NCI-H82 (cell line): ENCODE results near the gene GRIN1.

Experiments used
- DNase-seq: peaks from one replicate; lab custom pipeline; 2025; lab: John Stamatoyannopoulos, UW

The GRIN1 gene

DNA sequence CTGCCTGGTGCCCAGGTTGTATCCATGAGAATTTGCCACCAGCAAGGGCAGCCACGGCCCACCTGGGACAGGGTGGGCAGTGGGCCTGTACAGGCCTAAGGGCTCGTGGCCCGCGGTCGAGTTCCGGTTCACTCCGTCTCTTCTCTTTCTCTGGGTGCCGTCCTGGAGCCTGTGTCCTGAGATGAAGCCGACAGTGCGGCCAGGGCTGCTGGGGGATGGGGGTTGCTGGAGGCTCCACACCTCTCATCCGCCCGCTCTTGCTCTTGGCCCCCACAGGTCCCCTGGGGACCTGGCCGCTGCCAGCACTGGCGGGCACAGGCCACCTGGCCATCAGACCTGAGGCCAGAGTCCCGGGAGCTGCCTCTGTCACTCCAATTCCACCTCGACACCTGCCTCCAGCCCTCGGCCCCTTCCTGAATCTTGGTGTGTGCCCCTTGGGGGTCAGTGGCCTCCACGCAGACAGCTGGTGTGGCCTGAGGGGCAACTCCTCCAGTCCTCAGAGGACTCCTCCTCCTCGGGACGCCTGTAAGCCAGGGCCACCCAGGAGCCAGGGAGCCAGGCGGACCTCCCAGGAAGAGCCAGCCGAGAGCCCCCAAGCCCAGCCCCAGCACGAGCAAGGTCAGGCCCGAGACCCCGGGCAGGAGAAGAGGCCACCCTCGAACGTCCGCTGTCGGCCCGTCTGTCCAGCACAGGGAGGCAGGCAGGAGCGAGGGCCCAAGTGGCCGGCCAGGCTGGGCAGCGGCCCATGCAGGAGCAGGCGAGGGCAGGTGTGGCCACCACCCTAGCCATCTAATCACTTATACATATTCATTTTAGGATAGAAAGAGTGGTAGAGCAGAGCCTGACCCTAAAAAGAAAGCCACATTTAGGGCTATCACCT, 25.7 kb downstream of the GRIN1 start:
- no peak for DNase-seq

DNA sequence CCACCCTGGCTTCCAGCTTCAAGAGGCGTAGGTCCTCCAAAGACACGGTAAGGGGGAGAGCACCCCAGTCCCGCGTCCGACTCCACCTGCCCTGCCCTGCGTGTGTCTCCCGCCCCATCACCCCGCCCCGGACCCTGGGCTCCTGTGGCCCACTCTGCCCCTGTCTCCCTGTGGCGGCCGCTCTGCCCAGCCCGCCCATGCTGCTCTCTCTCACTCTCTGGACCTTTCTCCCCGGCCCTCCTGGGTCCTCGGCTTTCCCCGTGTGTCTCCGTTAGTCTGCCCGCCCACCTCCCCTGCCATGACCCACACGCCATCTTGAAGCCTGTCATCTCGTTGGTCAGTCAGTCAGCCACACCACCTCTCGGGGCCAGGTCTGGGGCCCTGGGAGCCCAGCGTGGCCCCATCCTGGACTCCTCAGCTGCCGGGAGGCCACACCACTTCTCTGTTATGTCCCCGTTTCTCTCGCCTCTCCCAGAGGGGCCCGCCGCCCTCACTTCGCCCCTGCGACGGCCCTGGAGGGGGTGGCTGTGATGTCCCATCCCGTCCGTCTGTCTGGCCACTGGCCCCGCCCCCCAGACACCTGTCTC, 26.4 kb downstream of the GRIN1 start:
- no peak for DNase-seq

DNA sequence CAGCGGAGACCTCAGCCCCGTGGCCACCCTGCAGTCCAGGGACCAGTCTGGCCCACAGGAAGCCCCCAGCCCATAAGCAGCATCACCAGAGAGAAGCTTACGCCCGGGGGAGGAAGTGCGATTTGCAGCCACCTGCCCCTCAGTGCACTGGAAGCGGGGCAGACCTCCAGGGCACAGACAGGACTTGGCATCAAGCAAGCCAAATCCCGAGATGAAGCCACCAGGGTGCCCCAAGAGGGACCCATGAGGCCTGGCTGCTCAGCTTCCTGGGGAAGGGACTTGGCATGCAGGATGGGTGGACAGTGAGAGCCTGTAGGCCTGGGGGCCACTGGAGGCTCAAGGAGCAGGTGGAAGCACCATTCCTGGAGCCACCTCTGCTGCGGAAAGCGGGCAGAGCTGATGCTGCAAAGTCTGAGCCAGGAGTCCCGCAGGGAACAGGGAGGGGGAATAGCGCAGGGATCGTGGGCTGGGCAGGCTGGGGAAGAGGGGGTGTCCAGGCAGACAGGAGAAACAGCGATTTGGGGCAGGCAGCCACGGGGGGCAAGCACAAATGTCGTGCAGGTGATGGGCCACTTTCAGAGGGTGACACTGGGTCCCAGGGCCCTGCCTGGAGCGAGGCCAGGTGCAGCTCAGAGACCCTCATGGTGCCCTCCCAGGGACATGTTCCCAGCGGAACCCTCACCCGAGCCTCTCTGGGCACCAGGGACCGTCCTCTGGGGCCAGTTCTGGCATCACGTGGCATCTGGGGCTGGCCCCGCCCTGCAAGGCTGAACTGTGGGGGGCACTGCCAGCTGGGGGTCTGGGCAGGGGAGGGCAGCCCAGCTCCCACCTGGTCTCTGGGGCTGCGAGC, 27.7 kb downstream of the GRIN1 start:
- DNase-seq, result no peak

DNA sequence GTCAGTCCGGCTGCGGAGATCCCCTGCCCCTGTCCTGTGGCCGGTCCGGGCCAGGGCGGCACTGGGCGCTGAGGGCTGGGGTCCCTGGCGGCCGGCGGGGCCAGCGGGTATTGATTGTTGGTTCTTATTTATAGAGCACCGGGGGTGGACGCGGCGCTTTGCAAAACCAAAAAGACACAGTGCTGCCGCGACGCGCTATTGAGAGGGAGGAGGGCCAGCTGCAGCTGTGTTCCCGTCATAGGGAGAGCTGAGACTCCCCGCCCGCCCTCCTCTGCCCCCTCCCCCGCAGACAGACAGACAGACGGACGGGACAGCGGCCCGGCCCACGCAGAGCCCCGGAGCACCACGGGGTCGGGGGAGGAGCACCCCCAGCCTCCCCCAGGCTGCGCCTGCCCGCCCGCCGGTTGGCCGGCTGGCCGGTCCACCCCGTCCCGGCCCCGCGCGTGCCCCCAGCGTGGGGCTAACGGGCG, 28.4 kb downstream of the GRIN1 start:
- no peak for DNase-seq

DNA sequence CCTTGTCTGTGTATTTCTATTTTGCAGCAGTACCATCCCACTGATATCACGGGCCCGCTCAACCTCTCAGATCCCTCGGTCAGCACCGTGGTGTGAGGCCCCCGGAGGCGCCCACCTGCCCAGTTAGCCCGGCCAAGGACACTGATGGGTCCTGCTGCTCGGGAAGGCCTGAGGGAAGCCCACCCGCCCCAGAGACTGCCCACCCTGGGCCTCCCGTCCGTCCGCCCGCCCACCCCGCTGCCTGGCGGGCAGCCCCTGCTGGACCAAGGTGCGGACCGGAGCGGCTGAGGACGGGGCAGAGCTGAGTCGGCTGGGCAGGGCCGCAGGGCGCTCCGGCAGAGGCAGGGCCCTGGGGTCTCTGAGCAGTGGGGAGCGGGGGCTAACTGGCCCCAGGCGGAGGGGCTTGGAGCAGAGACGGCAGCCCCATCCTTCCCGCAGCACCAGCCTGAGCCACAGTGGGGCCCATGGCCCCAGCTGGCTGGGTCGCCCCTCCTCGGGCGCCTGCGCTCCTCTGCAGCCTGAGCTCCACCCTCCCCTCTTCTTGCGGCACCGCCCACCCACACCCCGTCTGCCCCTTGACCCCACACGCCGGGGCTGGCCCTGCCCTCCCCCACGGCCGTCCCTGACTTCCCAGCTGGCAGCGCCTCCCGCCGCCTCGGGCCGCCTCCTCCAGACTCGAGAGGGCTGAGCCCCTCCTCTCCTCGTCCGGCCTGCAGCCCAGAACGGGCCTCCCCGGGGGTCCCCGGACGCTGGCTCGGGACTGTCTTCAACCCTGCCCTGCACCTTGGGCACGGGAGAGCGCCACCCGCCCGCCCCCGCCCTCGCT, 29.0 kb downstream of the GRIN1 start:
- peak; percentile 32 for DNase-seq

DNA sequence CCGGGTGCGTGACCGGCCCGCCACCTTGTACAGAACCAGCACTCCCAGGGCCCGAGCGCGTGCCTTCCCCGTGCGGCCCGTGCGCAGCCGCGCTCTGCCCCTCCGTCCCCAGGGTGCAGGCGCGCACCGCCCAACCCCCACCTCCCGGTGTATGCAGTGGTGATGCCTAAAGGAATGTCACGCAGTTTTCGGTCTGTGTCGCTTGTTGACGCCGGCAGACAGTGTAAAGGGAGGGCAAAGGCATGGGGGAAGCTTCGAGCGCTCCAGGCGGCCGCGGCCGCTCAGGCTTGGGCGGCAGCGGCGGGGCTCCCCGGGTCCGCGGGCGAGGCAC, 29.6 kb downstream of the GRIN1 start:
- no peak for DNase-seq

DNA sequence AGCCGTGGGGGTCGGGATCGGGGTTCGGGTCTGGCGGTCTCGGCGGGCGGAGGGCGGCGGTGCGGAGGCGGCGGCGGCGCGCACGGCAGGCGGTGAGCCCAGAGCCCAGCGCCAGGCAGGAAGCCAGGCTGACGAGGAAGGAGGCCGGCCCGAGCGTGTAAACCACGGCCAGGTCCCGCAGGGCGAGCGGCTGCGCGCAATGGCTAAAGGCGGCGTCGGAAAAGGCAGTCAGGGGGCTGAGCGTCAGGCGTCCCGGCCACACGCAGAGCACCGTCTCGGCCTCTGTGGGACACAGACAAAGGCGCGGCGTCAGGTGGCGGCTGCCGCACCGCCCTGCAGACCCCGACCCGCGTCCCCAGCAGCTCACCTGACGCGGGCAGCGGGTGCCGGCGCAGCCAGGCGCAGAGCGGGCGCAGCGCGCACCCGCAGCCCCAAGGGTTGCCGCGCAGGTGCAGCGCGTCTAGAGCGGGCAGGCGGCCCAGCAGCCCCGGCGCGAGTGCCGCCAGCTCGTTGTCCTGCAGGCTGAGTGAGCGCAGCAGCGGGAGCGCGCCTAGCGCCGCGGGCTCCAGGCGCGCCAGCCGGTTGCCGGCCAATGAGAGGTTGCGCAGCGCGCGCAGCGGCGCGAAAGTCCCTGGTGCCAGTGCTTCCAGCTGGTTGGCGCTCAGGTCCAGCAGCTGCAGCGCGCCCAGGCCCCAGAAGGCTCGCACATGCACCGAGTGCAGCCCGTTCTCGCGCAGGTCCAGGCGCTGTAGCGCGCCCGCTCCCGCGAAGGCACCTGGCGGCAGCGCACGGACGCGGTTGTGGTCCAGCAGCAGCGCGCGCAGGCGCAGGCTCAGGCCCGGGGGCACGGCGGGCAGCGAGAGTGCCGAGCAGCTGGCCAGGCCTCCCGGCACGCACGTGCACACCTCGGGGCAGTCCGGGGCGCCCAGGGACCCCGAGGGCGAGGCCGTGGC, 30.2 kb downstream of the GRIN1 start:
- peak; percentile 66 for DNase-seq

DNA sequence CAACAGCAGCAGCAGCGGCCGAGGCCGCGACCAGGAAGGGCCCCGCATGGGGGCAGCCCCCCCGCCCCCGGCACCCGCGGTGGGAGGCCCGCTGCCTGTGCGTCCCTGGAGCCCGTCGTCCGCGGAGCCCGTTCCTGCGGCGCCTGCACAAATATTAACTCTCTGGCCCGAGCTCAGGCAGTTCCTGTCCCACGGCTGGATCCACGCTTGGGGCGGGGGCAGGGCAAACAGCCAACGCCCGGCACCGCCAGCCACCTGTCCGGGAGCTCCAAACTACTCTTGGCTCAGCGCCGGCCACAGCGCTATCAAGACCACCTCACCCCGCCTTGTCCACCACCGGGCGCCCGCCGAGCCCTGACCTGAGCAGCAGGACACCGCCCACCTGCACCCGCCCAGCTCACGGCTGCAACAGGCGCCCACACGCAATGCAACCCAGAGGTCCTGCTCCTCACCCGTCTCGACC, 31.0 kb downstream of the GRIN1 start, which contains the start of gene LRRC26:
LRRC26 (minus strand) TSS at position 156 of the 463 bp plus-strand sequence; CDS start at position 48, 108 bp downstream.
- DNase-seq, result no peak

DNA sequence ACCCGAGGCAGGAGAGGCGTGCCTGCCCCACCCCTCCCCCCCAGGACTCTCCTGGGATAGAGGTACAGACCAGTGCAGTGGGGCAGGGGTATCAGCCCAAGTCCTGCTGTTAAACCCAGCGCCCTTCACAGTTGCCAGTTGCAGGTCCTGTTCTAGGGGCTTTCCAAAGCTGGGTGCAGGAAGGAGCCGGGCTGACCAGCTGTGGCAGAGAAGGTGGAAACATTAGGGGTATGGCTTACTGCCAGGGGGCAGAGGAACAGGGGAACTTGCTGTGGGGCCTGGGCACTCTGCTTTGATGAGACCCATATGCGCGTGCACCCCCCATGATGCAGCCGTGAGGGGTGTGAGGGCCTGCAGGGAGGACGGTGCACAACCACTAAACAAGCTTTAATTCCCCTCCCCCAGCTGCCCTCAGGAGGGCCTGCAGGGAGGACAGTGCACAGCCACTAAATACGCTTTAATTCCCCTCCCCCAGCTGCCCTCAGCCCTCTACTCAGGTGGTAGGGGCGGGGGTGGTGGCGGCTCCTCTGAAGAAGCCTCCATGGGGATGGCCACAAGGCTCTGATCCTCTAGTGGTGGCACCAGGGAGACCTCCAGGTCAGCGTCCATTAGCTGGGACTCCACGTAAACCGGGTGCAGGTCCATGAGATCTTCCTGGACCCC, 31.7 kb downstream of the GRIN1 start:
- no peak for DNase-seq

DNA sequence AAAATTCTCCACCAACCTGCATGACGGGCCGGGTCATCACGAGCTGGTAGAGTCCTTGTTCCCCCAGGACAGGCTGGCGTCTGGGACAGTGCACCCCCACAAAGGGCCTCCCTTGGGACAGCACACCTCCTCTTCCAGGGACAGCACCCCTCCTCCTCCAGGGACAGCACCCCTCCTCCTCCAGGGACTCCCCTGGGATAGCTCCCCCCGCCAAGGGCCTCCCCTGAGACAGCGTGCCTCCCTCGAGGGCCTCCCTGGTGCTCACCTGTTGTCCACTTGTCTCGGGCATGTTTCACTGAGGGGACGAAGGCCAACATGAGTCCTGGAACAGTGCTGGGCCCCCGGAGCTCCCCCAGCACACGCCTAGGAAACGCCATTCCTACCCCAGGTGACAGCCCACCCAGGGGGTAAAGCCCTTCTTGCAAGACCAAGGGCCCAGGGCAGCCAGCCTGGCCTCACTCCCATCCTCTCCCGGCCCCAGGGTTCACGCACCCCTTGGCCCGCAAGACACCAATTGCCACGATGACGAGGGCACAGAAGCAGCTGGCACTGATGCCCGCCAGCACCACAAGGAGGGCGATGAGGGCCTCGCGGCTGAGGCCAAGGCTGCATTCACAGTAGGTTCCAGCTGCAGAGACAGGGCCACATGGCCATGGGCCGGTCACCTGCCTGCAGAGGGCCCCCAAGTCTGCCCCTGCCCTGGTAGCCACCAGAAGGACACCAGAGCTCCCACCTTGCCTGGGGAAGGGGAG, 32.4 kb downstream of the GRIN1 start:
- DNase-seq, result no peak

DNA sequence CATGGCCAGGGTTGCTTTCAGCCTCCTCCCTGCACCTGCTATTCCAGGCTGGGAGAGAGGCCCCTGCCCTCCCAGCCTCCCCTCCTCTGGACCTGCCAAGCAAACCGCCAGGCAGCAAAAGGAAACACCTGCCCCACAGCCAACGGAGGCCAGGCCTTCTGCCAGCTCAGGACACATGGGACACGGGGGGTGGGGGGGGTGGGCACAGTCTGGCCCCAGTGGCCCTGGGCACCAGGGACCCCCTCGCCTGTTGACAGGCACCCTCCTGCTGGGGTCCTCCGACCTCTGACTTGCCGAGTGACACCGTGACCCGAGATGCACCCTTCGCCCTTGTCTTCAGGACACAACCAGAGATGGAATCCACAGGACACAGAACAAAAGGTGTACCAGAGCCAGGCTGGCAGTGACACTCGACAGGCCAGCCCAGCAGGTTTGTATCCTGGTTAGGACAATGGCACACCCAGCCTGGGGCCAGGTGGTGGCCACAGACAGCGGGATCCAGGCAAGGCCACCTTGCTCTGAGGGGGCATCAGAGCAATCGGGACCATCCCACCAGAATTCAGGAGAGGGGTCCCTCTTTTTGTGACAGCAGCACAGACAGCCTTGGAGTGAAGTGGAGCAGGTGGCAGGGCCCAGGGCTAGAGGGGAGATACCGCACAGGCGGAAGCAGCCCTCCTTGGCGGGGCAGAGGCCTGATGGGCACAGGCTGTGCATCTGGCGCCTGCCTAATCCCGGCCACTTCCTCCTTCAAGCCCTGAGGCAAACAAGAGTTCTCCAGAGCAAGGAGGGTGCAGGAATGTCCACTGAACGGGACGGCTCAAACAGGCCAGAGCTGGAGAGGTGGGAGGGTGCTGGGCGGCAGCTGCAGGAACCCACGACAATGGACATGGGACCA, 34.2 kb downstream of the GRIN1 start:
- peak; percentile 55 for DNase-seq

DNA sequence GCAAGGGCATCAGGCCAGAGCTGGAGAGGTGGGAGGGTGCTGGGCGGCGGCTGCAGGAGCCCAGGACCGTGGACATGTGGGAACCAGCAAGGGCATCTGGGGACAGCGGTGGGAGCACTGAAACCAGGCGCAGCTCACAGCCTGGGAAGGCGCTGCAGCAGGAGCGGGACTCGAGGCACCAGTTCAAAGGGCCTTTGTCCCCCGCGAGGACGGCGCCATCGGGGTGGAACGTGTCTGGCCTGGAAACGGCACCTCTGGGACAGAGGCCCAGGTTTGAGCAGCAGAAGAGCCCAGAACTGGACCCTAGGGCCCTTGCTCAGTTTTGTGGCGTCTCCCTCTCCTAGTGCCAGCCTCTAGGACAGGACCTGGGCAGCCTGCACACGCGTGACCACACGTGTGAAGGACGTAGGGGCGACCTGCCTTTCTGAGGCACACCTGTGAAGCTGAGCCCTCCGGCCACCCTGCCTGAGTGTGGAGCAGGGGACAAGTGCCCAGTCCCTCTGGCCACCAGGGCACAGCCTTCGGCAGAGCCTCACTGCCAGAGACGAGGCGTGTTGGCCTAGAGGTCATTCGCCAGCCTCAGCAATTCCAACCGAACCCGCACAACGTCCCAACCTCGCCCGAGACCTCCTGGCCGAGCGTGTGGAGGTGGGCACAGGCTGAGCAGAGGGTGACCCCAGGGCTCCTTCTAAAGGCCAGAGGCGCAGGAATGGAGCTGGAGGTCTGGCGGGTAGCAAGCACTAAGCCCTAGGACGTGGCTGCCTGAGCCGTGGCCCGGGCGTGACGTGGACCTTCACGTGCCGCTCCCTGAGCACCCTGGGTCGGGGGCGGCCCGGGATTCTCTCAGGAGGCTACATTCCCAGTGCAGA, 35.1 kb downstream of the GRIN1 start:
- peak; percentile 43 for DNase-seq

DNA sequence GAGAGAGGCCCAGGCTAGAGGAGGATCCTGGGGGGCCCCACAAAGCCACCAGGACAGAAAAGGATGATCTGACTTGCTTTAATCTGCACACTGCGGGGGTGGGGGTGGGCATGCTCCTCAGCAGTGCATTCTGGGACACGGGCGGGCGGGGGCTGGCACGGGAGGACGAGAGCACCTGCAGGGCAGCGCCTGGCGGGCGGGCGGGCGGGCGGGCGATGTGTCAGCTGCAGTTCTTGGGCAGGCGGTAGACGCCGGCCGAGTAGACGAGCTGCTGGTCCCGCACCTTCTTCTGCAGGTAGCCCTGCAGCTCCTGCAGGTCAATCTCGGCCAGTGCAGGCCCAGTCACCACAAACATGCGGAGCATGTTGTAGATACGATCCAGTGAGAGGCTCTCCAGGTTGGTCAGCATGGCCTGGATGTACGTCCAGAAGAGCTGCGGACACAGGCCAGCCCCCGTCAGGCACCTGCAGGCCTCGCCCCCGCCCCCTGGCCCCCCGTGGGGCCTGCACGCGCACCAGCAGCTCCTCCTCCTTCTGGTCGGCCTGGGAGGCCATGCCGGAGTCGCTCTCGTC, 35.9 kb downstream of the GRIN1 start:
- DNase-seq, result no peak

DNA sequence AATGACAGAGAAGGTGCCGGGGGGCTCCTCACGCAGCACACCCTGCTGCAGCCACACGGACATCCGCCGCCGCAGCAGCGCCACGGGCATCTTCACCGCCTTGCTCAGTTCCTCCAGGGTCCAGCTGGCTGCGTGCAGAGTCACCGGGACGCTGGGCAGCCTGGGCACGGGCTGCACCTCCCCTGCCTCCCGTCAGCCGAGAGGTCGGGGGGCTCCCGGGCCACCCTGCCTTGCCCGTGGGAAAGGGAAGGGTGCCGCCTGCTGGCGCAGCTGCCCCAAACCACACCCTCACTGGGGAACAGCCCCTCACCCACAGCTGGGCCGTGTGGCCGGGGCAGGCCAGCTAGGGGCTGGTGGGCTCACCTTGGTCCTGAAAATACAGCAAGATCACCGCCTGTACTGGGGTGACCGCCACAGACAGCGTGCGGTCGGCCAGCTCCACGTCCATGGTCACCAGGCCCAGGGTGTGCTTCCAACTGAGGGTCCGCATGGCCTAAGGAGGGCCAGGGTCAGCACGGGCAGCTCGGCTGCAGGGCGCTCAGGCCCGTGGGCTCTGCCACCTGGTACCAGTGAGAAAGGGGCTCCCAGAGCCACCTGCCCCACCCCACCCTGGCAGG, 36.5 kb downstream of the GRIN1 start:
- DNase-seq, result no peak

DNA sequence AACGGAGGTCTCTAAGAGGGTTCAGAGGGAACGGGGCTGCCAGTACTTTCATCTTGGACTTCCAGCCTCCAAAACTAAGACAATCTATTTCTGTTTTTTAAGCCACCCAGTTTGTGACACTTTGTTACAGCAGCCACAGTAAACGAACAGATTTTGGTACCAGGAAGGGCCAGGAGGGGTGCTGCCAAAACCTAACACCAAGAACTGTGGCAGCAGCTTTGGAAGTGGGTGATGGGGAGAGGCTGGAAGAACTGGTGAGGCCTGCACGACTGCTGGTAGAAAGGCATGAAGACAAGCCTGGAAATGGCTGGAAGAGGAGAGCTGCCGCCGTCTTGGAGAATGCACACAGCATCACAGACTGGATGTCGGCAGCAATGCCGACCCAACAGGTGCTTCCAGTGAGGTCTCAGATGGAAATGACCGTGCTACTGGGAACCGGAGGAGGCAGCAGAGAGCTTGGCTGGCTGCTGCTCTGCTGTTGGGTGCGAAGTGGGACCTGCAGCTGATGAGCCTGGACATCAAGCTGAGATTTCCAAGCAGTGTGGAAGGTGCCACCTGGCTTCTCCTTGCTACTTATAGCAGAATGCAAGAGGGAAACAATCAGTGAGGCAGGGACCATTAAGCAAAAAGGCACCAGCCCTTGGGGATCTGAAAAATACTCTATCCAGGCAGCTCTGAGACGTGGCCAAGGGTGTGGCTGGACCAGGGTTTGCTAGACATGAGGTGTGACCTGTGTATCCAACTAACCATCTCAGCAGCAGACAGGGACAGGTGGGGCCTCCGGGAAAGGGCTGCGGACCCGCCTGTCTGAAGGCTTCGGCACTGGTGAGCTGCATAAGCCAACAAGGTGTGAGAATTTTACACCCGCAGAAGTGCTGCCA, 37.6 kb downstream of the GRIN1 start:
- DNase-seq, result peak; percentile 77
